ENCODE measurements around the gene ARHGAP42. TPM values are rescaled to one million over a fixed set of nuclear protein-coding genes. Genes with fewer than 3 reads are reported as not detected.

The ARHGAP42 gene
- total RNA-seq, 4 donors from 2014 or later: 21.8 to 55.7 (median 35.9) TPM

DNA sequence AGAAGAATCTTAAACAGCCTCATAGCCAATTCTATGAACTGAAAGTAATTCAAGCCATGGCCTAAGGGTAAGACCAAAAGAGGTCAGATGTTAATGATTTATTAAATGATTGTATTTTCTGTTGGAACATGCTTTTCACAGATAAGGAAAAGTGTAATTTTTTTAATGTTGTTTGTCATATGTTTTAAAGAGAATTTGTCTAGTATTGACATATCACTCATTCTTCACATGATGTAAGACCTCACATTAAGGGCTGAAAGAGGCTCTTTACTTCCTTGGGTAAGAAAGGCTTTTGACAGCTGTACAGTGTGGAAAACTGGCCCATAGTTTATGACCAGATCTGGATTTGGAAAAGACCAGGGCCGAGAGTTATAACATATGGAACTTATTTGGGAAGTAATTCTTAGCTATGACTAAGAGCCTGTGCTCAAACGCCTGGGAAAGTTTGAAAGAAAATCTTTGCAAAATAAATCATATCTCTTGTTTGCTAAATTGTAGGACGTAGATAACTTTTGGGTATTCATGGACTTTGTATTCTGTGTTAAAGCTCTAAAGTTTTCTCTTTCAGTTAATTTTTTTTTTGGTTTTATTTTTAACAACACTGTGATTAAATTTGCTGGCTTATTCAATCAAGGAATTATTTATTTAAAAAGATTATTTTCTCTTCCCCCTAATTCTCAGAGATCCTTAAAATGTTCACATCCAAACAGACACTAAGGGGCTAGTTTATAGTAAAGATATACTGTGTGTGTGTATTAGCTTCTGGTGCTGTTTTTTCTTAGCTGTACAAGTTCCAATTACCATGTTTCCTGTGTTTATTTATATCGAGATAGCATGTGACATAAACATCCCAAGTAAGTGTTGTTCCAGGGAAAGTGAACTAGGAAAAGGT is 162.2 kb downstream of the ARHGAP42 start:
- Histone ChIP-seq H3K4me3 (replicated peaks in 1 of 3) (no peak overlapping the region), H3K27ac (no peak overlapping the region), H3K4me1 (no peaks in the 10 kb centered on the region), H3K27me3 (no peaks in the 10 kb centered on the region), H3K9me3 (no peaks in the 10 kb centered on the region), H3K36me3 (no peaks in the 10 kb centered on the region)
- 68 to 75% methylated on average over 4 of the region's 4 CpGs for WGBS, 2 donors
- TF ChIP-seq POLR2A (IDR thresholded peaks at IDR 0.05): no peak
- TF ChIP-seq, protein P1, sequence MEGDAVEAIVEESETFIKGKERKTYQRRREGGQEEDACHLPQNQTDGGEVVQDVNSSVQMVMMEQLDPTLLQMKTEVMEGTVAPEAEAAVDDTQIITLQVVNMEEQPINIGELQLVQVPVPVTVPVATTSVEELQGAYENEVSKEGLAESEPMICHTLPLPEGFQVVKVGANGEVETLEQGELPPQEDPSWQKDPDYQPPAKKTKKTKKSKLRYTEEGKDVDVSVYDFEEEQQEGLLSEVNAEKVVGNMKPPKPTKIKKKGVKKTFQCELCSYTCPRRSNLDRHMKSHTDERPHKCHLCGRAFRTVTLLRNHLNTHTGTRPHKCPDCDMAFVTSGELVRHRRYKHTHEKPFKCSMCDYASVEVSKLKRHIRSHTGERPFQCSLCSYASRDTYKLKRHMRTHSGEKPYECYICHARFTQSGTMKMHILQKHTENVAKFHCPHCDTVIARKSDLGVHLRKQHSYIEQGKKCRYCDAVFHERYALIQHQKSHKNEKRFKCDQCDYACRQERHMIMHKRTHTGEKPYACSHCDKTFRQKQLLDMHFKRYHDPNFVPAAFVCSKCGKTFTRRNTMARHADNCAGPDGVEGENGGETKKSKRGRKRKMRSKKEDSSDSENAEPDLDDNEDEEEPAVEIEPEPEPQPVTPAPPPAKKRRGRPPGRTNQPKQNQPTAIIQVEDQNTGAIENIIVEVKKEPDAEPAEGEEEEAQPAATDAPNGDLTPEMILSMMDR (IDR thresholded peaks at IDR 0.05): no peak
- DNase-seq: no peak
- intact Hi-C loops (cut with DNase I): no loop called here

DNA sequence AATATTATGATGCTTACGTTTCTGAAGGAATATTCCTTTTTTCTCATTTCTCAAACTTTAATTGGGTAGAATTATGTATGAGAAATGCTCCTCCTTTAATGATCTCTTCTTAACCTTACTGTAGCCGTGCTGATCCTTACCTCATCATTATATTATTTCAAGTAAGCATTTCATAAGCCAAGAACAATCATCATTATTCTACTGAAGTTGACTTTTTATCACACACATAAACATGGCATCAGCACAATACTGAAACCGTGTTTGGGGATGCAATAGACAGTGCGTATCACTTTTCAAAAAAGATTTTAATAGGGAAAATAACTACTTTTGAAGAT is 162.8 kb downstream of the ARHGAP42 start:
- no peak overlapping the region for H3K27ac ChIP-seq
- H3K27me3 ChIP-seq: no peaks in the 10 kb centered on the region
- H3K36me3 ChIP-seq: no peaks in the 10 kb centered on the region
- DNase-seq: no peak
- TF ChIP-seq, protein P1 (IDR thresholded peaks at IDR 0.05): no peak
- TF ChIP-seq POLR2A (IDR thresholded peaks at IDR 0.05): no peak
- H3K4me1 ChIP-seq: no peaks in the 10 kb centered on the region
- no peaks in the 10 kb centered on the region for H3K9me3 ChIP-seq
- no peak overlapping the region for H3K4me3 ChIP-seq (replicated peaks in 1 of 3)
- WGBS, 2 donors: 71 to 77% methylated on average over 4 of the region's 4 CpGs
- intact Hi-C loops (cut with DNase I): loop anchor here (5.0 kb wide), 1 partner anchor 273 kb away; no protein-coding TSS in a partner anchor

DNA sequence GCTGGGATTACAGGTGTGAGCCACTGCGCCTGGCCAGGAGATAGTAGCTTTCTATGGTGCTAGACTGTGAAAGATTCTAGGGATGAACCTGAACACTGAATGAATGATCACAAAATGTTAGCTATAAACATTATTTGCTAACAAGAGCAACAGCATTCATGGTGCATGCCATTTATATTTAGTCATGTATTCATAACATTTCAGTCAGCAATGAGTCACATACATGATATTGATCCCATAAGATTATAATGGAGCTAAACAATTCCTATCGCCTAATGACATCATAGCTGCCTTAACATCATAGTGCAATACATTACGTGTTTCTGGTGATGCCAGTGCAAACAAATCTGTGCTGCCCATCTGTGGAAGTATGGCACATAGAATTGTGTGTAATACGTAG is 164.1 kb downstream of the ARHGAP42 start:
- no peak for TF ChIP-seq POLR2A (IDR thresholded peaks at IDR 0.05)
- TF ChIP-seq, protein P1 (IDR thresholded peaks at IDR 0.05): no peak
- H3K27me3 ChIP-seq: no peaks in the 10 kb centered on the region
- no peak overlapping the region for H3K27ac ChIP-seq
- intact Hi-C loops (cut with DNase I): loop anchor here (5.0 kb wide), 1 partner anchor 274 kb away; no protein-coding TSS in a partner anchor
- H3K4me1 ChIP-seq: peaks cover 0 to 3% of the 10 kb centered on the region in 2 donors
- H3K36me3 ChIP-seq: no peaks in the 10 kb centered on the region
- 95 to 99% methylated on average over 4 of the region's 4 CpGs for WGBS, 2 donors
- H3K4me3 ChIP-seq (replicated peaks in 1 of 3): no peak overlapping the region
- H3K9me3 ChIP-seq: no peaks in the 10 kb centered on the region
- no peak for DNase-seq

DNA sequence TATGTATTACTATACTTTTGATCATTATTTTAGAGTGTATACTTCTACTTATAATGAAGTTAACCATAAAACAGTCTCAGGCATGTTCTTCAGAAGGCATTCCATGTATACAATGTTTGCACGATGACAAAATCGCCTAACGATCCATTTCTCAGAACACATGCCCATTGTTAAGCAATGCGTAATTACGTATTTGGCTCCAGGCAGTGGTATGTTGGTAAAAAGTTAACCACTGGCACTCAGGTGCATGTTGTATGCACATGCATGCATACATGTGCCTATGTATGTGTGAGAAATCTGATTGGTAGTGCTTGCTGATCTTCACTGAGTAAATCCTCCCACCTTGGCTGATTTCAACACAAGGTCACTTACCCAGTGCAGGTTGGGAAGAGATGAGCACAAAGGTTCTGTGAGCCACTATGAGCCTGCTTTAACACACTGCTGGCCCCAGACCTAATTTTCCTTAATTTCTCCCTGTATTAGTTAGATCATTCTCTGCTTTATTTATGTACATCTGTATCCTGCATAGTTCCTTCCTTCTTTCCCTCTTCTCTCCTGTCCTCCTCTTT is 164.6 kb downstream of the ARHGAP42 start:
- TF ChIP-seq POLR2A (IDR thresholded peaks at IDR 0.05): no peak
- TF ChIP-seq, protein P1 (IDR thresholded peaks at IDR 0.05): no peak
- H3K36me3 ChIP-seq: no peaks in the 10 kb centered on the region
- H3K27ac ChIP-seq: no peak overlapping the region
- H3K9me3 ChIP-seq: no peaks in the 10 kb centered on the region
- 94 to 95% methylated on average over 5 of the region's 5 CpGs for WGBS, 2 donors
- H3K4me1 ChIP-seq: peaks cover 0 to 3% of the 10 kb centered on the region in 2 donors
- H3K27me3 ChIP-seq: no peaks in the 10 kb centered on the region
- DNase-seq: no peak
- intact Hi-C loops (cut with DNase I): loop anchor here (5.0 kb wide), 1 partner anchor 274 kb away; no protein-coding TSS in a partner anchor
- H3K4me3 ChIP-seq (replicated peaks in 1 of 3): no peak overlapping the region
